GM10248 (cell line): ENCODE data around the gene FAM149A.

Experiments used
- CTCF ChIA-PET: fragments of 300-600 bp; sonication (Branson Sonifier 250); formaldehyde crosslinking; extraction: SDS; loops from one replicate; lab custom pipeline; 2021; ENCODE audit warnings: antibody characterized with exemption; lab: Yijun Ruan, JAX
- POLR2A ChIA-PET: fragments of 350-650 bp; sonication (Branson Sonifier 250); formaldehyde crosslinking; extraction: SDS; loops from one replicate; lab custom pipeline; 2020; ENCODE audit warnings: antibody characterized with exemption; lab: Yijun Ruan, JAX
- DNase-seq: peaks from one replicate; pipeline ENCODE4 v3.0.0; 2012; ENCODE audit errors: extremely low spot score
- TF ChIP-seq, protein P1 (sequence below): IDR thresholded peaks from 2 replicates; pipeline ENCODE4 v1.5.1; 2012; ENCODE audit warnings: mild to moderate bottlenecking, low read depth; ENCODE audit errors: extremely low read depth, missing control alignments, control extremely low read depth

FAM149A gene

DNA sequence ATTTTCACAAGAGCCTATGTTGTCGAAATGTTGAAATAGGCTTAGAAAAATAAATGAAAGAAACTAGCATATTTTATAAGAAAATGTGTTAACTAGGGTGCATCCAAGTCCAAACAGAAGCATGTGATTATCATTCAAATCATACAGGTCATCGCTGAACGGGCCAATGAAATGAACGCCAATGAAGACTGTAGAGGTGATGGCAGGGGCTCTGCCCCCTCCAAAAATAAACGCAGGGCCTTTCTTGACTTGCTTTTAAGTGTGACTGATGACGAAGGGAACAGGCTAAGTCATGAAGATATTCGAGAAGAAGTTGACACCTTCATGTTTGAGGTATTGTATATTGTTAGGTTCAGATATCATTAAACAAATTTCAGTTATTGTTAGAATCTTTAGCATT, 96.5 kb downstream of the FAM149A start:
- TF ChIP-seq, protein P1, sequence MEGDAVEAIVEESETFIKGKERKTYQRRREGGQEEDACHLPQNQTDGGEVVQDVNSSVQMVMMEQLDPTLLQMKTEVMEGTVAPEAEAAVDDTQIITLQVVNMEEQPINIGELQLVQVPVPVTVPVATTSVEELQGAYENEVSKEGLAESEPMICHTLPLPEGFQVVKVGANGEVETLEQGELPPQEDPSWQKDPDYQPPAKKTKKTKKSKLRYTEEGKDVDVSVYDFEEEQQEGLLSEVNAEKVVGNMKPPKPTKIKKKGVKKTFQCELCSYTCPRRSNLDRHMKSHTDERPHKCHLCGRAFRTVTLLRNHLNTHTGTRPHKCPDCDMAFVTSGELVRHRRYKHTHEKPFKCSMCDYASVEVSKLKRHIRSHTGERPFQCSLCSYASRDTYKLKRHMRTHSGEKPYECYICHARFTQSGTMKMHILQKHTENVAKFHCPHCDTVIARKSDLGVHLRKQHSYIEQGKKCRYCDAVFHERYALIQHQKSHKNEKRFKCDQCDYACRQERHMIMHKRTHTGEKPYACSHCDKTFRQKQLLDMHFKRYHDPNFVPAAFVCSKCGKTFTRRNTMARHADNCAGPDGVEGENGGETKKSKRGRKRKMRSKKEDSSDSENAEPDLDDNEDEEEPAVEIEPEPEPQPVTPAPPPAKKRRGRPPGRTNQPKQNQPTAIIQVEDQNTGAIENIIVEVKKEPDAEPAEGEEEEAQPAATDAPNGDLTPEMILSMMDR = no peak
- CTCF ChIA-PET = interaction anchor here (1.1 to 2.1 kb wide), 4 partner anchors 8 to 28 kb away, joined by 3 to 9 read pairs (median 5); no protein-coding TSS in a partner anchor
- POLR2A ChIA-PET = no interaction called here
- no peak for DNase-seq

DNA sequence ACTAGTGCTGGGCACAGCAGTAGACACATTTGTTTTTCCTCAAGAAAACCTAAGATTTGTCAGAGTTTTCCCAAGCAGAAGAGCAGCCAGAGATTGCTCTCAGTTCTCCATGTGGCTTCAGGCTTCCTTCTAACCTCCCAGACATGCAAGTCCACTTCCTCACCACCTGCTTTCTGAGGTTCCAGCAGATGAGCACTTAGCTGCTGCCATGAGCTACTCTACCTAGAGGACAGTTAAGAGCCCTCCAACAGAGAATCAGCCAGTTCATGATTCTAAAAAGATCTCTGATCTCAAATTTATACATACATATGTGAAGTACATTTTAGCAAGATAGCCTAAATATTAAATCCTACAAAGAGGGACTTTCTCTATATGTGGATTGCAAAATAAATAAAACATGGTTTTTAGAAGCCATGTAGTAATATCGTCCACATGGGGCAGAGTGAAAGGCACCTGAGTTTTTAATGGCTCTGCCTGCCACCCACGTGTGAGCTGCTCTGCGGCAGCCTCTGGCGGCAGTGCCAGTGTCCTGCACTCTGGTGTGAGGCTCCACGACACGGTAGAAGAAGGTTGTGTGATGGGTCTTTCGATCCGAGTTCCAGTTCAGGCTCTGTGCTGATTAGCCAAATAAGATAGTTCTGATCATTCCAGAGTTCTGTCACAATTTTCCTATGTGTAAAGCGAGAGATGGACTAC, 97.2 kb downstream of the FAM149A start:
- POLR2A ChIA-PET = no interaction called here
- peak; percentile 31 for DNase-seq
- CTCF ChIA-PET = interaction anchor here (0.9 to 2.1 kb wide), 6 partner anchors 9 to 137 kb away, joined by 3 to 9 read pairs (median 3); no protein-coding TSS in a partner anchor
- TF ChIP-seq, protein P1 = peak; percentile 69

DNA sequence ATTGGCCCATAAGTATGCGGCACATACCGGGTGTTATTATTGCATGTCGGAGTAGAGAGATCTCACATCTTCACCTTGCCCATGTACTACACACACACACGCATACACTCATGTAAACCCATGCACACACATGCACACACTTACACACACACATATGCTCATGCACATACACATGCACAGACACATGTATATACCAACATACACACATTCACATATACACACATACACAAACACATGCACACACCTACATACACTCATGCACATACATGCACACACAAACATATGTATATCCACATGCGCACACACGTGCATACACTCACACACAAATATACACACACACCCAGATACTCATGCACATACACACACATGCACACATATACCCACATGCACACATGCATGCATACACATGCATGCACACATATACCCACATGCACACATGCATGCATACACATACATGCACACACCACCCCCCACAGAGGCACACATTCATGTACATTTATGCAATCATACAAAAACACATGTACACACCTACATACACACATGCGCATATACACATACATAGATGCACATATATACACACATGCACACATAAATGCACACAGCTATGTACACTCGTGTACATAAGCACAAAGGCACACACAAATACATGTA, 98.1 kb downstream of the FAM149A start:
- CTCF ChIA-PET = interaction anchor here (0.9 to 2.1 kb wide), 5 partner anchors 10 to 138 kb away, joined by 3 to 9 read pairs (median 5); partner anchors contain the start of gene CYP4V2
- TF ChIP-seq, protein P1 = no peak
- DNase-seq = no peak
- POLR2A ChIA-PET = no interaction called here

DNA sequence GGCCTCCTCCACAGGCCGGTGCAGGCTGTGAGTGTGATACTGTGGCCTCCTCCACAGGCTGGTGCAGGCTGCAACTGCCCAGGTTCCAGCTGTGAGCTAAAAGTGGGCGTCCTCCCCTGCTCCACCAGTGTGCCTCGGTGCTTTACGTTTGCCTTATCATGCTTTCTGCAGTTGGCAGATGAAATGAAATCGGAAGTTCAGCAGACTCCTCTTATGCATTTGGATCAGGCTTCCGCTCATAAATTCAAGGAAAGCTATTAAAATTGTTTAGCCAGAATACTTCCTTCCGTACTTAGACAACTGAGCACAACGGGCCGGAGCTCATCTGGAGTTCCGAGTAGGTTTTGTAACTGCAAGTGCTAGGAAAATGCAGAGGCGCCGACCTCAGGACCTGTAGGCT, 98.9 kb downstream of the FAM149A start:
- TF ChIP-seq, protein P1 = no peak
- DNase-seq = no peak
- ChIA-PET CTCF (interaction anchor here (1.3 kb wide), 1 partner anchor 12 kb away, joined by 5 read pairs; the partner anchor contains the start of gene CYP4V2), POLR2A (no interaction called here)

DNA sequence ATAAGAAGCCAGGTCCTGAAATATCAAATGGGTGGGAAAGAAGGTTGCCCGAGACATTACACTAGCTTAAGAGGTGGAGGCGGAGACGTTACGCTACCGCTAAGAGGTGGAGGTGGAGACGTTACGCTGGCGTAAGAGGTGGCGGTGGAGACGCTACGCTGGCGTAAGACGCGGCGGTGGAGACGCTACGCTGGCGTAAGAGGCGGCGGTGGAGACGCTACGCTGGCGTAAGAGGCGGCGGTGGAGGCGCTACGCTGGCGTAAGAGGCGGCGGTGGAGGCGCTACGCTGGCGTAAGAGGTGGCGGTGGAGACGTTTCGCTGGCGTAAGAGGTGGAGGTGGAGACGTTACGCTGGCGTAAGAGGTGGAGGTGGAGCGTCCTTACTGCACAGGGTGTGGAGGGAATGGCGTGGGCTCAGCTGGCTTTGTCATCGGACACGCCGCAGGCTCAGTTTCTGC, 99.6 kb downstream of the FAM149A start:
- POLR2A ChIA-PET = no interaction called here
- TF ChIP-seq, protein P1 = no peak
- no peak for DNase-seq
- CTCF ChIA-PET = interaction anchor here (1.3 to 1.8 kb wide), 2 partner anchors 12 to 13 kb away, joined by 5 to 7 read pairs; partner anchors contain the start of gene CYP4V2

DNA sequence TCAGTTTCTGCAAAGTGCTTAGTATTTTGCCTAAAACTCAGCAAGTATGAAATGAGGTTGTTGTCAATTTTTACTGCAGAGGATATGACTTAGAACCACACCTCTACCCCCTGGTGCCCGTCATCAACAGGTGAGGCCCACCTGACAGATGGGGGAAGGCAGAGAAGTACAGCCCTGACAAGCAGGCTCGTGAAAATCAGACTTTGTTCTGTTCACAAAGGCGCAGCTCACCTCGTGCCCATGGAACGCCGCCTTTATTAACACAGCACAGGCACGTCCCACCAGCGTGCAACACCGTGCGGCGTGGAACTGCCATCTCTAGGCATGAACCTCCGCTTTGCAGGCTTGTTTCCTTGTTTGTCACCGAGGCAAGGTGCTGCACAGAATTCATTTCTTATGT, 100.2 kb downstream of the FAM149A start:
- POLR2A ChIA-PET = no interaction called here
- TF ChIP-seq, protein P1 = no peak
- DNase-seq = no peak
- CTCF ChIA-PET = interaction anchor here (1.8 kb wide), 1 partner anchor 13 kb away, joined by 7 read pairs; the partner anchor contains the start of gene CYP4V2
